T-cell (primary cell): ENCODE measurements around the gene ANO3. TPM values are rescaled to one million over a fixed set of nuclear protein-coding genes. Genes with fewer than 3 reads are reported as not detected.

Source experiments
- ATAC-seq, 4 experiments: fragments of 200-7000 bp in 3 of 4; fragments of 150-1000 bp in 1 of 4; cut with Tn5 transposase; replicated peaks in 1 of 4; 1 replicate in 3 of 4; 2 replicates in 1 of 4; pipeline ENCODE4 v1.10.0; 2021; ENCODE audit warnings: moderate library complexity in 3 of 4, mild to moderate bottlenecking in 2 of 4, moderate number of reproducible peaks in 1 of 4
- CTCF ChIA-PET, 2 donors: fragments of 300-600 bp; sonication (Branson Sonifier 250); formaldehyde crosslinking; loops; one replicate each; lab custom pipeline; 2022; ENCODE audit warnings: antibody characterized with exemption in 2 of 2; lab: Charles Lee
- POLR2A ChIA-PET, 2 donors: fragments of 300-600 bp; sonication (Branson Sonifier 250); formaldehyde crosslinking; loops; one replicate each; lab custom pipeline; 2022; ENCODE audit warnings: antibody characterized with exemption in 2 of 2; lab: Charles Lee
- DNase-seq, 35 experiments: peaks; one replicate each; pipeline versions ENCODE4 v3.0.0 to v3.0.0-alpha.2; 2013 to 2023
- H3K27ac ChIP-seq: one replicate; pipeline ENCODE4 v1.5.1; 2013; ENCODE audit warnings: low read length
- H3K27me3 ChIP-seq, 2 experiments: replicated peaks in 1 of 2; 1 replicate in 1 of 2; 2 replicates in 1 of 2; pipeline versions ENCODE4 v1.6.1 to v1.7.0; 2013; ENCODE audit warnings: low read length in 1 of 2, mixed read lengths in 1 of 2; ENCODE audit not compliant: control insufficient read depth in 2 of 2, insufficient read depth in 2 of 2; ENCODE audit errors: extremely low read depth in 1 of 2
- H3K36me3 ChIP-seq, 2 donors: 1 replicate in 1 of 2; 2 replicates in 1 of 2; pipeline versions ENCODE4 v1.6.1 to v1.7.0; 2013; ENCODE audit warnings: low read length in 1 of 2; ENCODE audit not compliant: control insufficient read depth in 2 of 2, insufficient read depth in 1 of 2; ENCODE audit errors: extremely low read depth in 1 of 2
- H3K4me1 ChIP-seq, 2 experiments: 1 replicate in 1 of 2; 2 replicates in 1 of 2; pipeline versions ENCODE4 v1.6.1 to v1.7.0; 2013; ENCODE audit warnings: low read length in 2 of 2, mixed read lengths in 1 of 2; ENCODE audit not compliant: insufficient read depth in 2 of 2, control insufficient read depth in 1 of 2; ENCODE audit errors: extremely low read depth in 1 of 2
- H3K4me3 ChIP-seq, 2 donors: 1 replicate in 1 of 2; 2 replicates in 1 of 2; pipeline versions ENCODE4 v1.5.1 to v1.7.0; 2013; ENCODE audit warnings: mild to moderate bottlenecking in 2 of 2, low read length in 1 of 2, moderate library complexity in 1 of 2; ENCODE audit not compliant: control insufficient read depth in 1 of 2; ENCODE audit errors: extremely low read depth in 1 of 2
- H3K9me3 ChIP-seq: 2 replicates; pipeline ENCODE4 v1.7.0; 2013
- H3K27ac Mint-ChIP-seq, 2 donors: one replicate each; pipeline ENCODE4 v1.8.0; 2020 to 2021; ENCODE audit warnings: mild to moderate bottlenecking in 2 of 2, mixed read lengths in 2 of 2
- H3K27me3 Mint-ChIP-seq, 2 donors: one replicate each; pipeline ENCODE4 v1.8.0; 2021 to 2022; ENCODE audit warnings: mixed read lengths in 2 of 2
- H3K36me3 Mint-ChIP-seq: one replicate; pipeline ENCODE4 v1.8.0; 2021; ENCODE audit warnings: mixed read lengths
- H3K4me1 Mint-ChIP-seq, 3 donors: one replicate each; pipeline ENCODE4 v1.8.0; 2020 to 2022; ENCODE audit warnings: mixed read lengths in 3 of 3, mild to moderate bottlenecking in 1 of 3
- H3K4me3 Mint-ChIP-seq, 3 donors: one replicate each; pipeline ENCODE4 v1.8.0; 2020 to 2022; ENCODE audit warnings: mild to moderate bottlenecking in 3 of 3, mixed read lengths in 3 of 3, moderate library complexity in 3 of 3
- H3K9me3 Mint-ChIP-seq, 3 donors: one replicate each; pipeline ENCODE4 v1.8.0; 2020 to 2022; ENCODE audit warnings: mixed read lengths in 3 of 3
- WGBS: methylation state at CpG from one replicate; pipeline ENCODE4 v1.1.5; 2013; ENCODE audit warnings: missing lambda C conversion rate; ENCODE audit not compliant: insufficient coverage; 5-methylcytosine and 5-hydroxymethylcytosine counted together
- total RNA-seq, 35 experiments: library from RNA in 6 of 35; stranded (reverse) in 6 of 35; fragments of 120-200 nt in 1 of 35; gene quantifications; one replicate each; pipeline versions ENCODE4 v1.2.1 to v1.2.4 and lab custom pipeline; 2013 to 2026

ANO3 gene
- total RNA-seq, 5 donors from 2014 or later (not counting 1 experiment from before 2014, with no cell fraction given) = not detected

DNA sequence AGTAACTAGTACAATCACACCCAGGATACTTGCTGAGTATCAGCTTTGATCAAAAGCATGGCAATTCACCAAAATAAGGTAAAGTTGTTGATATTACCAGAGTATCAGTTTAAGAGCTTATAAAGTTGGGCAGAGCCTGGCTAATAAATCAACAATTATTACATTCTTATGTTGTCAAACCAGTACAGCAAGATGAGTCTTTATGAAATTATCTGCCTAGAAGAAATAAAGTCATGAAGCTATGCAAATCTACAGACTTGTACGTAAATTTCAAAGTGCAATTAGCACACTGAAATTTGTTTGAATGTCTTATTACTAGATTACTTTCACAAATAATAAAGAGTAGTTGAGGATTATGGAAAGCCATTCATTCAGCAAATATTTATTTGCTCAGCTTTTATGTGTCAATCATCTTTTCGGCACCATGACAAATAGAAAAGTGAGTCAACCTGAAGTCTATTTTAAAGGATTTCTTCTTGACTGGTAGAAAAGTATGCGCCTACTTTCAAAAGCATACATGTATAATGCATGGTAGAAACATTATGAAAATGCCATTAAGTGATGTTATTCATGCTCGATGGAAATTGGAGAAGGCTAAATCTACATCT lies 5.0 kb upstream of the ANO3 start:
- H3K36me3 ChIP-seq = no peaks in the 10 kb centered on the region
- no peaks in the 10 kb centered on the region for H3K9me3 ChIP-seq
- H3K4me3 ChIP-seq = no peak overlapping the region
- H3K27me3 ChIP-seq = no peaks in the 10 kb centered on the region
- Mint-ChIP-seq H3K4me1 (no peaks in the 10 kb centered on the region), H3K9me3 (peaks cover 0 to 5% (median 0%) of the 10 kb centered on the region in 3 donors), H3K27ac (no peak overlapping the region), H3K36me3 (no peaks in the 10 kb centered on the region), H3K4me3 (no peak overlapping the region), H3K27me3 (peaks cover 0 to 4% of the 10 kb centered on the region in 2 donors)
- WGBS = no CpG with 5 or more reads among the region's 4 CpGs
- POLR2A ChIA-PET = no interaction called here
- ATAC-seq (no peak), DNase-seq (no peak)
- H3K4me1 ChIP-seq = no peaks in the 10 kb centered on the region
- CTCF ChIA-PET = no interaction called here
- H3K27ac ChIP-seq = no peak overlapping the region

DNA sequence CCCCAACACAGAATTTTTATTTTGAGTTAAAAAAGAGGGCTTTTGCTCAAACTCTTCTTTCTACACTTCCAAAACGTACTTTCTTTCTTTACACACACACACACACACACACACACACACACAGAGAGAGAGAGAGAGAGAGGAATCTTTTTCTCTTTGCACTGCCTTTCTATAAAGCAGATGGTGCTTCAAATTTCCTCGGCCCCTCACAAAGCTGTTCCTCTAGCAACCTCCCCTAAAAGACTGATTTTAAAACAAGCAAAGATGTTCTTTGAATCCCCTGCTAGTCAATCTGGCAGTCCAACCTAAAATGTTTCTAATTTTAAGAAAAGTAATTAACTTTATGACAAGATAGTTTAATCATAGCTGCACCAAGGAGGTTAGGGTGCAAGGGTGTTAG lies 2.7 kb upstream of the ANO3 start:
- DNase-seq (no peak), ATAC-seq (no peak)
- no peak overlapping the region for H3K4me3 Mint-ChIP-seq
- H3K9me3 ChIP-seq = no peaks in the 10 kb centered on the region
- H3K27me3 ChIP-seq = no peaks in the 10 kb centered on the region
- no peaks in the 10 kb centered on the region for H3K4me1 Mint-ChIP-seq
- no peak overlapping the region for H3K27ac Mint-ChIP-seq
- no peaks in the 10 kb centered on the region for H3K36me3 Mint-ChIP-seq
- ChIA-PET POLR2A (no interaction called here), CTCF (no interaction called here)
- H3K4me3 ChIP-seq = no peak overlapping the region
- no peak overlapping the region for H3K27ac ChIP-seq
- peaks cover 0 to 5% (median 3%) of the 10 kb centered on the region in 3 donors for H3K9me3 Mint-ChIP-seq
- peaks cover 7 to 8% of the 10 kb centered on the region in 2 donors for H3K27me3 Mint-ChIP-seq
- no peaks in the 10 kb centered on the region for H3K36me3 ChIP-seq
- no peaks in the 10 kb centered on the region for H3K4me1 ChIP-seq
- no CpG with 5 or more reads among the region's 2 CpGs for WGBS

DNA sequence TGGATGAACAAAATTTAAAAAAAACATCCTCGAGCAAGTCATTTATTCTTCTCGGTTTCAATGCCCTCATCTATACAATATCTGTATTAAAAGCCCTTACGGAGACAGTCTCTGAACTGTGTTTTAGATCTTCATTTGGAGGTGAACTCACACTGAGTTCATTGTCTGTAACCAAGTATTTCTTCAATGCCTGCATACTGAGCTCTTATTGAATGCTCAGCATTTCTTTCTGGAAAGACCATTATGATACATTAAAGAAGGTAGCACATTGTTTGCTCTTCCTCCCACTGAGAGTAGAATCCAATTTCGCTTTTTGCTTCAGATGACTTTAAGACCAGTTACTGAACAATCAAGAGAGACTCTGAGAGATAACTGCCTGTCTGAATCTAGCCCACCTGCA lies 1.7 kb upstream of the ANO3 start:
- POLR2A ChIA-PET = no interaction called here
- H3K9me3 Mint-ChIP-seq = peaks cover 0 to 5% (median 3%) of the 10 kb centered on the region in 3 donors
- Histone ChIP-seq H3K9me3 (no peaks in the 10 kb centered on the region), H3K36me3 (no peaks in the 10 kb centered on the region), H3K4me1 (no peaks in the 10 kb centered on the region), H3K27me3 (no peaks in the 10 kb centered on the region), H3K4me3 (no peak overlapping the region), H3K27ac (no peak overlapping the region)
- H3K27me3 Mint-ChIP-seq = peaks cover 7 to 8% of the 10 kb centered on the region in 2 donors
- no peak for ATAC-seq
- DNase-seq = no peak
- no CpG with 5 or more reads among the region's 4 CpGs for WGBS
- H3K4me3 Mint-ChIP-seq = no peak overlapping the region
- CTCF ChIA-PET = no interaction called here
- H3K36me3 Mint-ChIP-seq = no peaks in the 10 kb centered on the region
- H3K27ac Mint-ChIP-seq = no peak overlapping the region
- no peaks in the 10 kb centered on the region for H3K4me1 Mint-ChIP-seq

DNA sequence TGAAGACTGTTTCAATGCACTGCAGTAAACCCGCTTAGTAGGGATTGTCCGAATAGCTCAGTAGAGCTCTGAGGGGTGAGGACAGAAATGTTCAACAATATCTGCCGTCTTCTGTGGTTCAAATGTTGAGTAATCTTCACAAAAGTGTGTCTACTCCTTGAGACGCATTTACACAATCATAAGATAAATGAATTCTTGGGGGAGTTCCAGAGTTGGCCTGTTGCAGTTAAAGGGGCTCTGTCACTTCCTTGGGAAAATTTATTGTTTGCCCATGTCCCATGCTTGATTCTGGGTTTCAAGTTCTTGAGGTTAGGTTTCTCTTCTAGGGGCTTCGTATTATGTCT lies 614 bp downstream of the ANO3 start:
- Mint-ChIP-seq H3K27ac (no peak overlapping the region), H3K9me3 (peaks cover 0 to 5% (median 3%) of the 10 kb centered on the region in 3 donors), H3K27me3 (peaks cover 7 to 8% of the 10 kb centered on the region in 2 donors), H3K4me1 (no peaks in the 10 kb centered on the region), H3K4me3 (no peak overlapping the region), H3K36me3 (no peaks in the 10 kb centered on the region)
- Histone ChIP-seq H3K4me1 (no peaks in the 10 kb centered on the region), H3K4me3 (no peak overlapping the region), H3K36me3 (no peaks in the 10 kb centered on the region), H3K9me3 (no peaks in the 10 kb centered on the region), H3K27me3 (no peaks in the 10 kb centered on the region), H3K27ac (no peak overlapping the region)
- DNase-seq (no peak), ATAC-seq (no peak)
- ChIA-PET CTCF (no interaction called here), POLR2A (no interaction called here)
- 42% methylated on average over 2 of the region's 5 CpGs for WGBS

DNA sequence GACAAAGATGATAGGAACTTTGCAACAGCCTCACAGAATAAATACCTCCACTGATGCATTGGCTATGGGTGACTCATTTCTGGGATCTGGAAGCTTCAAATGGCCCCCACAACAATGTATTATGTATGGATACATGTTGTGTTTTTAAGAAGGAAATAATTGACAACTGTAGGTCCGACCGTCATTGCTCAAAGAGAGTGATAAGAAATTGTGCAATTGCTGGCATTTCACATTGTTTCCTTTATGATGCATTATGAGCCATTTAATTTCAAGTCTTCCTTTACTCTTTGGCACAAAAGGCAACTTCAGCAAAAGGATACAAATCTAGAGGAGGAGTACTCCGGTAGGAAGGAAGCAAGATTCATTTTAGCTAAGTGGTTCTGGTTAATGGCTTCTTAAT lies 2.0 kb downstream of the ANO3 start:
- Mint-ChIP-seq H3K4me3 (no peak overlapping the region), H3K36me3 (no peaks in the 10 kb centered on the region), H3K4me1 (no peaks in the 10 kb centered on the region), H3K27me3 (peaks cover 7 to 8% of the 10 kb centered on the region in 2 donors), H3K27ac (no peak overlapping the region), H3K9me3 (peaks cover 0 to 5% (median 3%) of the 10 kb centered on the region in 3 donors)
- H3K4me1 ChIP-seq = no peaks in the 10 kb centered on the region
- ChIA-PET POLR2A (no interaction called here), CTCF (no interaction called here)
- no peaks in the 10 kb centered on the region for H3K27me3 ChIP-seq
- no peak overlapping the region for H3K4me3 ChIP-seq
- H3K9me3 ChIP-seq = no peaks in the 10 kb centered on the region
- no CpG with 5 or more reads among the region's 3 CpGs for WGBS
- no peaks in the 10 kb centered on the region for H3K36me3 ChIP-seq
- no peak overlapping the region for H3K27ac ChIP-seq
- no peak for DNase-seq
- ATAC-seq = no peak

DNA sequence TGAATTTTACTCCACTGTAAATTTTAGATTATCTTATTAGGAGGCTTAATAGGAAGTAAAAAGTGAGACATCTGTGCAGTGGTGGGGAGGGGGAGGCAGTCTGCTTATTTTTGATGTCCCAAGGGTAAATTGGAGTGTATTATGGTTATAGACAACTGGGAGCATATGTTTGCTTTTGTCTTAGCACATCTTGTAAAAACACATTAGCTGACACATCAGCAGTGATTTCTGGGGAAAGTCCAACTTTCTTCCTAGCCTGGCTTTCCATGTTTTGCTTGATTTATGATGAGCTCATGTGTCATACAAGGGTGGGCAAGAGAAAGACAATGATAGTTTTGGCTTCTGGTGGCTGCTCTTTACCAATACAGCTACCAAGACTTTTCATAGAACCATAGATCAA lies 4.0 kb downstream of the ANO3 start:
- CTCF ChIA-PET = interaction anchor here in 1 of 2 donors (0.6 kb wide), 1 partner anchor 1451 kb away, joined by 3 read pairs; no protein-coding TSS in a partner anchor

DNA sequence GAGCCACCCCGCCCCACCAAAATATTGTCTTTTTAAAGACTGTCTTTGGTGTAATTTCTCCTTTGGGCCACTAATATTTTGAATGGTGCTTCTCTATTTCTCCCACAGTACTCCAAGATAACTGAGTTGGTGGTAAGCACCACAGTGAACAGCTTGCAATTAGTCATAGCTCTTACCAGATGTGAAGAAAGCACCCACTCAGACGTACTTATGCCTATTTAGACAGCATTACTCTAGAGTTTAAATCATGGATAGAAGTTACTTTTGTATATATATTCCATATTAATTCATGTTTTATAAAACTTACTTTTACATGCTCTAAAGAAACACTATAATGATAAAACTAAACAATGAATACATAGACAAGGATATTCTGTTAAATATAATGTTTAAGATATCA lies 12.7 kb downstream of the ANO3 start:
- Mint-ChIP-seq H3K27me3 (no peaks in the 10 kb centered on the region), H3K4me3 (no peak overlapping the region), H3K27ac (no peak overlapping the region), H3K4me1 (no peaks in the 10 kb centered on the region), H3K9me3 (peaks cover under 1 to 11% (median 2%) of the 10 kb centered on the region in 3 donors), H3K36me3 (no peaks in the 10 kb centered on the region)
- DNase-seq (no peak), ATAC-seq (no peak)
- Histone ChIP-seq H3K27me3 (no peaks in the 10 kb centered on the region), H3K4me3 (no peak overlapping the region), H3K27ac (no peak overlapping the region), H3K4me1 (no peaks in the 10 kb centered on the region), H3K9me3 (no peaks in the 10 kb centered on the region), H3K36me3 (no peaks in the 10 kb centered on the region)
- POLR2A ChIA-PET = no interaction called here
- CTCF ChIA-PET = no interaction called here
- no CpG with 5 or more reads among the region's 2 CpGs for WGBS

More for the DNA sequence above, 4.0 kb downstream of the ANO3 start:
- no peaks in the 10 kb centered on the region for H3K4me1 ChIP-seq
- POLR2A ChIA-PET = no interaction called here
- Mint-ChIP-seq H3K4me1 (no peaks in the 10 kb centered on the region), H3K9me3 (peaks cover 2 to 3% (median 3%) of the 10 kb centered on the region in 3 donors), H3K27ac (no peak overlapping the region), H3K27me3 (peaks cover 6 to 7% of the 10 kb centered on the region in 2 donors), H3K36me3 (no peaks in the 10 kb centered on the region), H3K4me3 (no peak overlapping the region)
- DNase-seq (no peak), ATAC-seq (no peak)
- no peak overlapping the region for H3K4me3 ChIP-seq
- no peak overlapping the region for H3K27ac ChIP-seq
- no peaks in the 10 kb centered on the region for H3K36me3 ChIP-seq
- H3K9me3 ChIP-seq = no peaks in the 10 kb centered on the region
- no peaks in the 10 kb centered on the region for H3K27me3 ChIP-seq
